ENCODE data around the gene AQR.

The AQR gene

DNA sequence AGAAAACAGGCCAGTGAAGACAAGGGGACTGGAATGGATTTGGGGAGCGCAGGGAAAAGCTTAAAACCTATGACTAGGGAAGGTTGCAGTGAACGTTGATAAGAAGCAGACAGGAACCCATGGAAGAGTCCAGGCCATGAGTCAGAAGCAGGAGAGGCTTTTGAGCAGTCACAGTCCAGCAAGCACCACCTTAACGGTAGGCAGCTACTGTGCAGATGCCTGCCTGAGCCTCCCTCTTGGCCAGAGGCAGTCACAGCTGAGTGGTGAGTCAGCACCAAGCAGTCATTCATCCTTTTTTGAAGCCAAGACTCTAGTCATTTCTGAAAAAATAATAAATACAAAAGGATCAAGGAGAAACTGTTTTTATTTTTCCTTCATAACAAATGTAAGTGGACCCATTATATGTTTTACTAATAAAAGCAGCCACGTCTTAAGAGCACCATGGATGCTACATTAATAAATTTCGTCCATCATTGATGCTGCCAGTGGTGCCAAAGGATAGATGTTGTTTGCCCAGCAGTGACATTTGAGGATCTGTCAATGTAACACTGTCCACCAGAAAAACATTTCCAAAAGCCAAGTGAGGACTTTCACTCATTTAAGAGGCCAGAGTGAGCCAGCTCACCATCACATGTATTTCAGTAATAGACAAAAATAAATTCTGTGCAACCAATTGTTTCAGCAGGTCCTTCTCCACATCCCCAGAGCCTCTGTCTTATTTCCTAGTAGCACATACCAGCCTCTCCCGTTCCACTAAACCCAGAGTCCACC is 132.1 kb downstream of the AQR start:
- no peak overlapping the region for H3K4me3 ChIP-seq (ENCODE audit: low read depth, low read length)
- DNase-seq (ENCODE audit: low read depth): no peak
- TF ChIP-seq, protein P1, sequence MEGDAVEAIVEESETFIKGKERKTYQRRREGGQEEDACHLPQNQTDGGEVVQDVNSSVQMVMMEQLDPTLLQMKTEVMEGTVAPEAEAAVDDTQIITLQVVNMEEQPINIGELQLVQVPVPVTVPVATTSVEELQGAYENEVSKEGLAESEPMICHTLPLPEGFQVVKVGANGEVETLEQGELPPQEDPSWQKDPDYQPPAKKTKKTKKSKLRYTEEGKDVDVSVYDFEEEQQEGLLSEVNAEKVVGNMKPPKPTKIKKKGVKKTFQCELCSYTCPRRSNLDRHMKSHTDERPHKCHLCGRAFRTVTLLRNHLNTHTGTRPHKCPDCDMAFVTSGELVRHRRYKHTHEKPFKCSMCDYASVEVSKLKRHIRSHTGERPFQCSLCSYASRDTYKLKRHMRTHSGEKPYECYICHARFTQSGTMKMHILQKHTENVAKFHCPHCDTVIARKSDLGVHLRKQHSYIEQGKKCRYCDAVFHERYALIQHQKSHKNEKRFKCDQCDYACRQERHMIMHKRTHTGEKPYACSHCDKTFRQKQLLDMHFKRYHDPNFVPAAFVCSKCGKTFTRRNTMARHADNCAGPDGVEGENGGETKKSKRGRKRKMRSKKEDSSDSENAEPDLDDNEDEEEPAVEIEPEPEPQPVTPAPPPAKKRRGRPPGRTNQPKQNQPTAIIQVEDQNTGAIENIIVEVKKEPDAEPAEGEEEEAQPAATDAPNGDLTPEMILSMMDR (IDR thresholded peaks at IDR 0.05; ENCODE audit: insufficient read depth, low read depth, low read length, missing control alignments): no peak

DNA sequence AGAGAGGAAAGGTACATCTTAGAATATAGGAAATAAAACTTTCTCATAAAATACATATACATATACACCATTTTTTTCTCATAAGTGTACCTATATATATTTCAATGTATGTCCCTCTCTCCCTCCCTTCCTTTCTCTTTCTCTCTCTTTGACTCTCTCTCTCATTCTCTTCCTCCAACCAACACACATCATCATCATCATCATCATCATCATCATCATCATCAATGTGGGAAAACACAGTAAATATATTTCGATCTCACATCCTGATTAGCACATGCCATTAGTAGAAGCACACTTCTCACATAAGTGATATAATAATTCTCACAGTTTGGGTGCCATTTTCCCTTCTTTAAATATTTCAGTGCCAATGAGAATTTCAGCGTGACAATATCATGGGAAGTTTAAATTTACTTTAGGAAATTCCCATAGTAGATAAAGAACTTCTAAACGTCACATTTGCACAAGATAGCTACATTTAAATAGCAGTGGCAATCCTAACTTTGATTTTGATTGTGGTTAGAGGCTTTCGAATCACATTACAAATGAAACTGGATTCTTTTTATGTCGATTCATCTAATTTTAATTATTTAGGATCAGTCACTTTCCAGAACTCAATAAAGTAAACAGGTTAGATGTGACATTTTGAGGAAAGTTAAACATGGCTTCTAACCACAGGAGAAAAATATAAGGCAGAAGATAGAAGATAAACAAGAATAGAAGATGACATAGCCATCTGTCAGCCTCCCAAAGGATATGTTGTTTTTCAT is 141.2 kb downstream of the AQR start:
- TF ChIP-seq, protein P1 (IDR thresholded peaks at IDR 0.05; ENCODE audit: insufficient read depth, low read depth, low read length, missing control alignments): no peak
- H3K4me3 ChIP-seq (ENCODE audit: low read depth, low read length): no peak overlapping the region
- no peak for DNase-seq (ENCODE audit: low read depth)

DNA sequence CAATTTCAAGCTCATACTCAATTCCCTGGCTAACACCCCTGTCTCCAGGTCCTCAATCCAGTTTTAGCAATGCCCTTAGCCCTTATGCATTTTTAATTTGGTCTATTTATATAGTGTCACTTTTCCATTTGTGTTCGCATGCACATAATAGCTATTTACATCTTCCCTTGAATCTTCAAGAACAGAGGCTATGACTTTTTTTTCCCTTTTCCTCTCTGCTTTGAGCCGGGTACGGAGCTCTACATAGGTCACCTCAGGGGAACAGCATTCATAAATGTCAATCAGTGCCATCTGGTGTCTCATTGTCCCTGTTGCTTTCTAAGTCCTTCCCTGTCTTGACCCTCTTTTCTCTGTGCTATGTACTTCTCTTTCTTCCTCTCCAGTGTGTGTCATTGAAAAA is 147.7 kb downstream of the AQR start:
- H3K4me3 ChIP-seq (ENCODE audit: low read depth, low read length): no peak overlapping the region
- no peak for DNase-seq (ENCODE audit: low read depth)
- TF ChIP-seq, protein P1 (IDR thresholded peaks at IDR 0.05; ENCODE audit: insufficient read depth, low read depth, low read length, missing control alignments): no peak

DNA sequence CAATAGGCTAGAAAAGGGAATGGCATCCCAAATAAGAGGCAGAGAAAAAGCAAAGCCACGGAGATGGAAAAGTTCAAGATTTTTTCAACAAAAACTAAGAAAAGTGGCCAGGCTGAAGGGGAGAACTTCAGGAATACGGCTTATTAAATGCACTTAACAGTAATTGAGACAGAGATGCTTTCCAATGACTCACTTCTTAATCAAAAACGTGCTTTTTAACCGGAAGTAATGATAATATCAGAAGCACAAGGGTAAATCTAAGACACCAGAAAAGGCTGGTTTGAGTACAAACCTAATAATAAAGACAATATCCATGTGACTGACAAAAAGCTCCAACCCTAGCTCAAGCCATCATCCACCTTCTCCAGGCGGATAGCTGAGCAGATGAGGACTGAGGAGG is 149.4 kb downstream of the AQR start:
- H3K4me3 ChIP-seq (ENCODE audit: low read depth, low read length): no peak overlapping the region
- DNase-seq (ENCODE audit: low read depth): no peak
- TF ChIP-seq, protein P1 (IDR thresholded peaks at IDR 0.05; ENCODE audit: insufficient read depth, low read depth, low read length, missing control alignments): no peak

DNA sequence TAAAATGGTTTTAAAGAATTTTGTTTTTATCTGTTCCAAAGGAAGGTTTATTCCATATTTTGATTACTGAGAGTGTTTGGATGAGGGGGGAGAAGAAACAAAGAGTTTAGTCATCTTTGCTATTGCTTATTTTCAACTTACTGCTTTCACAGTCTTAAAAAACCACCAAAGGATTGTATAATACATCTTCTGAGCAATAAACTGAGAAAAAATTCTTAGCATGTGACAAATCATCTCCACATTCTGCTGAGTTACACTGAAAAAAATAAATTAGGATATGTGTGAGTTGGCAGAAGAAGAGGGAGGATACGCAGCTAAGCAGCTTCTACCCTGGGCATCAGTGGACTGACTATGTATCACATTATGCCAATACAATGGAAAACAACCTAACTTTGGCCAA is 151.0 kb downstream of the AQR start:
- DNase-seq (ENCODE audit: low read depth): no peak
- TF ChIP-seq, protein P1 (IDR thresholded peaks at IDR 0.05; ENCODE audit: insufficient read depth, low read depth, low read length, missing control alignments): no peak

DNA sequence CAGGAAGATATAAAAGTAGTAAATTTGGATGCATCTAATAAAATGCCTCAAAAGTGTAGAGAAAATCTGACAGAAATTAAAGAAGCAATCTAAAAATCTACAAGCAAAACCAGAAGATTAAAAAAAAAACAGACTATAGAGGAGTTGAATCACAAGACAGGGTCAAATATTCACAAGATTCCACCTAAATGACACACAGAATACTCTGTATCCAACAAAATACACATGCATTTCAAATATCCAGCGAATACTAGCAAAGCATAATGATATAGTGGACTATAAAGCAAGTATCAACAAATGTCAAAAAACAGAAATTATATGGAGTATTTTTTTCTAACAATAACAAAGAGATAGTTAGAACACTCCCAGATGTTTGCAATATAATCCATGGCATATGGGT is 153.7 kb downstream of the AQR start:
- TF ChIP-seq, protein P1 (IDR thresholded peaks at IDR 0.05; ENCODE audit: insufficient read depth, low read depth, low read length, missing control alignments): no peak
- no peak overlapping the region for H3K4me3 ChIP-seq (ENCODE audit: low read depth, low read length)
- no peak for DNase-seq (ENCODE audit: low read depth)

More for the DNA sequence above, 151.0 kb downstream of the AQR start:
- no peak overlapping the region for H3K4me3 ChIP-seq (ENCODE audit: low read depth, low read length)

All from GM12865 (cell line).